Measurements from ENCODE around the gene NAA80.

DNA sequence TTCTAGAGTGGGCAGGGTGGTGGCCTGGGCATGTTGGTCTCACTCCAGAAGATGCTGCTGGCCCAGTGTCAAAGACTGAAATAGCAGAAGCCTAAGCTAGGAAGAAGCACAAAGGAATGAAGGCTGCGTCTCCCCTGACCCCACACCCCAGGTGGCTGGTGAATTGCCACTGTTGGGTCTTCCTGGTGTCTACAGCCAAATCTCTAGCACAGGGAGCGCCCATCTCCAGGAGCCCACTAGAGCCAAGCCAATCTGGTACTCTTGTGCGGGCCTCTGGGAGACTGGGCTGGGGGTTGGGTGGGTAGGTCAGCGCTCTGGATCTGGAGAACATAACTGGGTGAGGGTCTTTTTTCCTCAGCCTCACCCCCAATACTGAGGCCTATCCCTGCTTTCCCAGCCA is 27.9 kb upstream of the NAA80 start:
- TF ChIP-seq, protein P1, sequence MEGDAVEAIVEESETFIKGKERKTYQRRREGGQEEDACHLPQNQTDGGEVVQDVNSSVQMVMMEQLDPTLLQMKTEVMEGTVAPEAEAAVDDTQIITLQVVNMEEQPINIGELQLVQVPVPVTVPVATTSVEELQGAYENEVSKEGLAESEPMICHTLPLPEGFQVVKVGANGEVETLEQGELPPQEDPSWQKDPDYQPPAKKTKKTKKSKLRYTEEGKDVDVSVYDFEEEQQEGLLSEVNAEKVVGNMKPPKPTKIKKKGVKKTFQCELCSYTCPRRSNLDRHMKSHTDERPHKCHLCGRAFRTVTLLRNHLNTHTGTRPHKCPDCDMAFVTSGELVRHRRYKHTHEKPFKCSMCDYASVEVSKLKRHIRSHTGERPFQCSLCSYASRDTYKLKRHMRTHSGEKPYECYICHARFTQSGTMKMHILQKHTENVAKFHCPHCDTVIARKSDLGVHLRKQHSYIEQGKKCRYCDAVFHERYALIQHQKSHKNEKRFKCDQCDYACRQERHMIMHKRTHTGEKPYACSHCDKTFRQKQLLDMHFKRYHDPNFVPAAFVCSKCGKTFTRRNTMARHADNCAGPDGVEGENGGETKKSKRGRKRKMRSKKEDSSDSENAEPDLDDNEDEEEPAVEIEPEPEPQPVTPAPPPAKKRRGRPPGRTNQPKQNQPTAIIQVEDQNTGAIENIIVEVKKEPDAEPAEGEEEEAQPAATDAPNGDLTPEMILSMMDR (IDR thresholded peaks at IDR 0.05), result no peak
- TF ChIP-seq POLR2A (IDR thresholded peaks at IDR 0.05), result no peak

Data from adrenal gland (tissue), 5 donors.